ENCODE results near the gene PTGDS. TPM values are rescaled to one million over a fixed set of nuclear protein-coding genes. Genes with fewer than 3 reads are reported as not detected.

Gene PTGDS
- total RNA-seq, 1 experiment from 2014 or later = 3.6 TPM

DNA sequence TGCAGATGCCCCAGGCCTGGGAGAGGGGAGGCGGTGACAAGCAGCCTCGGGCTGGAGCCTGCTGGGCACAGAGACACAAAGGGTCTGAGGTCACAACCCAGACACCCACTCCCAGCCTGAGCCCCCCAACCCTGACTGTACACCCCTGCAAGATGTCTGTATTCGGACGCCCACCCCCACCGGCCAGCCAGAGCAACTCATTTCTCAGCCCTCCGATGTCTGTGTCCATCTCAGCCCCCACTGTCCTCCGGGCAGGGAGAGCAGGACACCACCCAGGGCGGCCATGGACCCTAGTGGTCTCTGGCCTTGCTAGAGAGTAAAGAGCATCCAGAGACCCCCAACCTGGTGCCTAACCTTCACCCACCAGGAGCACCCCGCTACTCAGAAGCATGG lies 21.4 kb upstream of the PTGDS start:
- H4K5ac ChIP-seq (ENCODE audit: insufficient read length, low read depth, low read length) = no peak overlapping the region

More for the DNA sequence above, 21.4 kb upstream of the PTGDS start:
- H3K4me1 ChIP-seq (ENCODE audit: insufficient read depth, low read length) = no peaks in the 10 kb centered on the region
- H3K18ac ChIP-seq (ENCODE audit: insufficient read length, low read depth, low read length) = no peak overlapping the region
- no peak overlapping the region for H3K4ac ChIP-seq (ENCODE audit: low read depth, low read length)
- WGBS (ENCODE audit: extremely low coverage, insufficient read length, low lambda C conversion rate) = no CpG with 5 or more reads among the region's 9 CpGs
- H2BK20ac ChIP-seq (ENCODE audit: low read depth, low read length, poor library complexity, severe bottlenecking) = no peak overlapping the region
- no peak overlapping the region for H3K56ac ChIP-seq (ENCODE audit: insufficient read length, low read depth, low read length)
- H3K4me1 Mint-ChIP-seq = 0 out of 4 replicates have a peak, but pooled peaks cover 0 to 2% of the 10 kb centered on the region in 2 experiments
- no peak overlapping the region for H3K27ac ChIP-seq (ENCODE audit: insufficient read length, low read depth, low read length)
- no peak overlapping the region for H3K27ac Mint-ChIP-seq
- no peak overlapping the region for H2BK15ac ChIP-seq (ENCODE audit: low read depth, low read length)
- H3K23me2 ChIP-seq (ENCODE audit: insufficient read length, low read depth, low read length, poor library complexity, severe bottlenecking) = no peaks in the 10 kb centered on the region
- no peak overlapping the region for H4K8ac ChIP-seq (replicated peaks; ENCODE audit: insufficient read length, low read depth, low read length)
- no peak overlapping the region for H2BK120ac ChIP-seq (ENCODE audit: low read depth, low read length, poor library complexity, severe bottlenecking)
- H4K91ac ChIP-seq (ENCODE audit: insufficient read length, low read depth, low read length) = no peak overlapping the region
- no peak overlapping the region for H3K9ac ChIP-seq (ENCODE audit: extremely low read depth, insufficient read length, low read length)
- no peak overlapping the region for H2AFZ ChIP-seq (ENCODE audit: low read length)
- H3T11ph ChIP-seq (ENCODE audit: low read length) = no peak overlapping the region
- peaks cover 6% of the 10 kb centered on the region in 2 experiments; a peak in 4 of 5 replicates for H3K9me3 Mint-ChIP-seq
- H3K79me2 ChIP-seq (ENCODE audit: insufficient read depth, low read length) = no peaks in the 10 kb centered on the region
- no peaks in the 10 kb centered on the region for H3K79me1 ChIP-seq (ENCODE audit: insufficient read depth, low read depth, low read length, poor library complexity, severe bottlenecking)
- H4K20me1 ChIP-seq (ENCODE audit: control insufficient read depth, insufficient read depth, insufficient read length) = peaks cover 2% of the 10 kb centered on the region
- no peaks in the 10 kb centered on the region; a peak in 1 of 7 replicates for H3K36me3 Mint-ChIP-seq (ENCODE audit: insufficient read depth in 1 of 3, low read depth in 3 of 3)
- H3K4me3 Mint-ChIP-seq = no peak overlapping the region
- TF ChIP-seq, protein P1, sequence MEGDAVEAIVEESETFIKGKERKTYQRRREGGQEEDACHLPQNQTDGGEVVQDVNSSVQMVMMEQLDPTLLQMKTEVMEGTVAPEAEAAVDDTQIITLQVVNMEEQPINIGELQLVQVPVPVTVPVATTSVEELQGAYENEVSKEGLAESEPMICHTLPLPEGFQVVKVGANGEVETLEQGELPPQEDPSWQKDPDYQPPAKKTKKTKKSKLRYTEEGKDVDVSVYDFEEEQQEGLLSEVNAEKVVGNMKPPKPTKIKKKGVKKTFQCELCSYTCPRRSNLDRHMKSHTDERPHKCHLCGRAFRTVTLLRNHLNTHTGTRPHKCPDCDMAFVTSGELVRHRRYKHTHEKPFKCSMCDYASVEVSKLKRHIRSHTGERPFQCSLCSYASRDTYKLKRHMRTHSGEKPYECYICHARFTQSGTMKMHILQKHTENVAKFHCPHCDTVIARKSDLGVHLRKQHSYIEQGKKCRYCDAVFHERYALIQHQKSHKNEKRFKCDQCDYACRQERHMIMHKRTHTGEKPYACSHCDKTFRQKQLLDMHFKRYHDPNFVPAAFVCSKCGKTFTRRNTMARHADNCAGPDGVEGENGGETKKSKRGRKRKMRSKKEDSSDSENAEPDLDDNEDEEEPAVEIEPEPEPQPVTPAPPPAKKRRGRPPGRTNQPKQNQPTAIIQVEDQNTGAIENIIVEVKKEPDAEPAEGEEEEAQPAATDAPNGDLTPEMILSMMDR (conservative IDR thresholded peaks at IDR 0.05) = no peak
- H3K4me2 ChIP-seq (ENCODE audit: insufficient read depth, insufficient read length, low read length) = no peak overlapping the region
- peaks cover 8% of the 10 kb centered on the region for H3K27me3 Mint-ChIP-seq (ENCODE audit: low read depth)
- H2AK5ac ChIP-seq (ENCODE audit: insufficient read length, low read length) = no peak overlapping the region
- no peak overlapping the region for H3K14ac ChIP-seq (ENCODE audit: insufficient read depth, low read length)
- no peak overlapping the region for H2BK12ac ChIP-seq (ENCODE audit: insufficient read length, low read depth, low read length)
- DNase-seq = no peak
- no peak overlapping the region for H3K23ac ChIP-seq (ENCODE audit: insufficient read length, low read depth, low read length)
- H3K9me3 ChIP-seq (ENCODE audit: control insufficient read depth, low read depth, low read length) = no peaks in the 10 kb centered on the region
- no peaks in the 10 kb centered on the region for H3K27me3 ChIP-seq (ENCODE audit: insufficient read depth, low read length)
- H2BK5ac ChIP-seq (ENCODE audit: insufficient read length, low read length) = no peak overlapping the region
